A549 (cell line): ENCODE results near the gene PAGR1. TPM values are rescaled to one million over a fixed set of nuclear protein-coding genes. Genes with fewer than 3 reads are reported as not detected.
A peak's percentile ranks its signal among the peaks of the same experiment; 100 is the strongest.

Source experiments
- ATAC-seq, 2 experiments: fragments of 200-7000 bp in 1 of 2; fragments of >200 bp in 1 of 2; cut with Nextera tagmentation in 1 of 2; cut with Tn5 transposase in 1 of 2; 3 replicates each; pipeline versions ENCODE4 v1.8.0 to v1.9.1; 2018 to 2020; ENCODE audit warnings: mild to moderate bottlenecking in 1 of 2, moderate library complexity in 1 of 2
- CTCF ChIA-PET: fragments of 300-600 bp; sonication (Branson Sonifier 250); formaldehyde crosslinking; extraction: SDS; loops from one replicate; lab custom pipeline; 2021; ENCODE audit warnings: antibody characterized with exemption, inconsistent platforms; lab: Yijun Ruan, JAX
- POLR2A ChIA-PET: fragments of 350-600 bp; formaldehyde crosslinking; extraction: SDS; loops from one replicate; lab custom pipeline; 2021; ENCODE audit warnings: antibody characterized with exemption, inconsistent platforms; lab: Yijun Ruan, JAX
- DNase-seq, 2 experiments: peaks; one replicate each; pipeline versions ENCODE4 v3.0.0 to v3.0.0-alpha.2; 2011 to 2016; ENCODE audit warnings: low read depth in 1 of 2, low spot score in 1 of 2
- FAIRE-seq: peaks from 2 replicates; lab custom pipeline; 2011; peaks lifted over from hg19 to GRCh38; lab: Jason Lieb, UNC
- H3K27ac ChIP-seq, 2 experiments: fragments of >200 bp; sonication (Bioruptor Twin); formaldehyde crosslinking; 3 replicates each; pipeline ENCODE4 v1.5.1; 2016 to 2017
- H3K4me1 ChIP-seq: fragments of >200 bp; sonication (Bioruptor Twin); formaldehyde crosslinking; 3 replicates; pipeline ENCODE4 v1.6.1; 2016
- H3K4me2 ChIP-seq: fragments of >200 bp; sonication (Bioruptor Twin); formaldehyde crosslinking; 3 replicates; pipeline ENCODE4 v1.6.1; 2016
- H3K4me3 ChIP-seq: fragments of >200 bp; sonication (Bioruptor Twin); formaldehyde crosslinking; 3 replicates; pipeline ENCODE4 v1.5.1; 2016
- H3K9me3 ChIP-seq: fragments of >200 bp; sonication (Bioruptor Twin); formaldehyde crosslinking; 3 replicates; pipeline ENCODE4 v1.6.1; 2016
- ATOH8 ChIP-seq: fragments of 250-450 bp; sonication (Bioruptor Pico); IDR thresholded peaks from 2 replicates; pipeline ENCODE4 v1.5.0; 2020; ENCODE audit warnings: low read depth, mild to moderate bottlenecking, moderate library complexity
- BHLHE40 ChIP-seq: IDR thresholded peaks from 2 replicates; pipeline ENCODE4 v1.6.1; 2012; ENCODE audit warnings: low read depth, low read length, inconsistent platforms
- CBX8 ChIP-seq: fragments of 200-600 bp; sonication (generic); IDR thresholded peaks from 2 replicates; pipeline ENCODE4 v1.6.1; 2016
- CEBPB ChIP-seq, 2 experiments: fragments of >200 bp in 1 of 2; sonication (Bioruptor Twin) in 1 of 2; formaldehyde crosslinking in 1 of 2; IDR thresholded peaks; 2 replicates each; pipeline ENCODE4 v1.6.1; 2012 to 2016
- CHD2 ChIP-seq: fragments of 150-350 bp; IDR thresholded peaks from 2 replicates; pipeline ENCODE4 v1.6.1; 2014; ENCODE audit warnings: low read length; ENCODE audit not compliant: partially characterized antibody
- CHD4 ChIP-seq: fragments of 200-600 bp; sonication (generic); IDR thresholded peaks from 2 replicates; pipeline ENCODE4 v1.6.1; 2016; ENCODE audit warnings: antibody characterized with exemption, mild to moderate bottlenecking, borderline replicate concordance
- E2F6 ChIP-seq: IDR thresholded peaks from 2 replicates; pipeline ENCODE4 v1.6.1; 2012; ENCODE audit warnings: low read depth, borderline replicate concordance
- ELK1 ChIP-seq: fragments of 150-350 bp; IDR thresholded peaks from 2 replicates; pipeline ENCODE4 v1.6.1; 2014; ENCODE audit warnings: low read depth, mild to moderate bottlenecking, low read length
- EP300 ChIP-seq, 2 experiments: fragments of >200 bp; sonication (Bioruptor Twin); formaldehyde crosslinking; IDR thresholded peaks; 2 replicates in 1 of 2; 3 replicates in 1 of 2; pipeline ENCODE4 v1.6.1; 2016 to 2017
- FOSL2 ChIP-seq, 2 experiments: fragments of 450-650 bp in 1 of 2; fragments of >200 bp in 1 of 2; sonication (Bioruptor Twin) in 1 of 2; formaldehyde crosslinking; IDR thresholded peaks; 2 replicates each; pipeline versions ENCODE4 v1.5.0 to v1.6.1; 2016 to 2020; ENCODE audit warnings: mild to moderate bottlenecking in 1 of 2, moderate library complexity in 1 of 2
- HES2 ChIP-seq: fragments of >200 bp; sonication (Bioruptor Twin); formaldehyde crosslinking; IDR thresholded peaks from 2 replicates; pipeline ENCODE4 v1.6.1; 2016
- HEYL ChIP-seq: fragments of 250-450 bp; sonication (Bioruptor Pico); IDR thresholded peaks from 2 replicates; pipeline ENCODE4 v1.8.0; 2021; ENCODE audit warnings: mild to moderate bottlenecking, moderate library complexity
- HOXB5 ChIP-seq: fragments of 250-450 bp; sonication (Bioruptor Pico); IDR thresholded peaks from 2 replicates; pipeline ENCODE4 v1.5.0; 2020; ENCODE audit warnings: mild to moderate bottlenecking, moderate library complexity
- KDM1A ChIP-seq: fragments of 200-600 bp; sonication (generic); IDR thresholded peaks from 2 replicates; pipeline ENCODE4 v1.6.1; 2016; ENCODE audit warnings: low read depth, mild to moderate bottlenecking
- MAFK ChIP-seq: fragments of 450-650 bp; IDR thresholded peaks from 2 replicates; pipeline ENCODE4 v1.6.1; 2014; ENCODE audit not compliant: partially characterized antibody
- NPAS2 ChIP-seq: fragments of 250-450 bp; sonication (Bioruptor Pico); IDR thresholded peaks from 2 replicates; pipeline ENCODE4 v1.8.0; 2022; ENCODE audit warnings: mild to moderate bottlenecking, moderate library complexity, borderline replicate concordance
- PHF8 ChIP-seq: fragments of 200-600 bp; sonication (generic); IDR thresholded peaks from 2 replicates; pipeline ENCODE4 v1.6.1; 2016; ENCODE audit warnings: low read depth, mild to moderate bottlenecking, antibody characterized with exemption, moderate library complexity, borderline replicate concordance
- RARB ChIP-seq: fragments of 250-450 bp; sonication (Bioruptor Pico); IDR thresholded peaks from 2 replicates; pipeline ENCODE4 v1.8.0; 2021; ENCODE audit warnings: mild to moderate bottlenecking, moderate library complexity
- RCOR1 ChIP-seq: fragments of 150-350 bp; IDR thresholded peaks from 2 replicates; pipeline ENCODE4 v1.6.1; 2014; ENCODE audit warnings: antibody characterized with exemption, low read length, low read depth
- RFX5 ChIP-seq: fragments of 450-650 bp; IDR thresholded peaks from 2 replicates; pipeline ENCODE4 v1.7.1; 2014; ENCODE audit warnings: antibody characterized with exemption, mild to moderate bottlenecking, moderate library complexity
- RNF2 ChIP-seq: fragments of 200-600 bp; sonication (generic); IDR thresholded peaks from 2 replicates; pipeline ENCODE4 v1.6.1; 2016; ENCODE audit warnings: low read depth, mild to moderate bottlenecking, antibody characterized with exemption, moderate library complexity, borderline replicate concordance
- SREBF2 ChIP-seq: fragments of 450-650 bp; IDR thresholded peaks from 2 replicates; pipeline ENCODE4 v1.6.1; 2014; ENCODE audit warnings: mild to moderate bottlenecking, moderate library complexity
- TP53 ChIP-seq: fragments of 250-450 bp; sonication (Bioruptor Pico); IDR thresholded peaks from 2 replicates; pipeline ENCODE4 v1.5.0; 2021; ENCODE audit warnings: mild to moderate bottlenecking, moderate library complexity
- USF2 ChIP-seq: fragments of 450-650 bp; IDR thresholded peaks from 2 replicates; pipeline ENCODE4 v1.6.1; 2014; ENCODE audit warnings: antibody characterized with exemption
- ZC3H11A ChIP-seq: fragments of 450-650 bp; IDR thresholded peaks from 2 replicates; pipeline ENCODE4 v1.6.1; 2014; ENCODE audit warnings: antibody characterized with exemption, mild to moderate bottlenecking
- ZNF302 ChIP-seq: fragments of 250-450 bp; sonication (Bioruptor Pico); IDR thresholded peaks from 2 replicates; pipeline ENCODE4 v1.9.0; 2021; ENCODE audit warnings: inconsistent platforms, mild to moderate bottlenecking, moderate library complexity
- ZSCAN20 ChIP-seq: fragments of 250-450 bp; sonication (Bioruptor Pico); IDR thresholded peaks from 2 replicates; pipeline ENCODE4 v1.8.0; 2022; ENCODE audit warnings: mild to moderate bottlenecking, moderate library complexity
- WGBS: methylation state at CpG from one replicate; pipeline ENCODE4 v1.1.6; 2017; ENCODE audit errors: missing lambda C conversion rate; 5-methylcytosine and 5-hydroxymethylcytosine counted together
- polyA plus RNA-seq, 4 experiments: library from polyadenylated mRNA; depleted of rRNA in 3 of 4; stranded (reverse); fragments of >200 nt; fragmentation: RNase III in 1 of 4; extraction: RNeasy Plus Mini Kit Qiagen cat#74134 plus additional on column Dnase treatment in 1 of 4; gene quantifications; 2 replicates in 3 of 4; 3 replicates in 1 of 4; pipeline ENCODE4 v1.2.3, GENCODE V29; 2011 to 2017

The PAGR1 gene
- polyA plus RNA-seq, 2 of the 4 experiments (the other 2 are of a cell fraction): 26.7 to 44.5 TPM

GRCh38 chr16:29835926-29836325 lies 20.0 kb downstream of the PAGR1 start (continued):
- TF ChIP-seq ELK1 (no peak), RARB (CRISPR knock-in tag) (no peak), FOSL2 (IDR thresholded peaks at IDR 0.05) (no peak), FOSL2 (CRISPR knock-in tag; IDR thresholded peaks at IDR 0.05) (no peak), KDM1A (no peak), E2F6 (no peak), BHLHE40 (no peak), ZSCAN20 (CRISPR knock-in tag) (no peak)
- TF ChIP-seq, all 56 proteins: peak for 0

GRCh38 chr16:29836623-29837022 lies 20.7 kb downstream of the PAGR1 start:
- Histone ChIP-seq H3K27ac (no peak overlapping the region), H3K4me2 (no peak overlapping the region), H3K4me3 (no peak overlapping the region), H3K4me1 (peaks cover 16% of the 10 kb centered on the region), H3K9me3 (no peaks in the 10 kb centered on the region)
- TF ChIP-seq EP300 (IDR thresholded peaks at IDR 0.05) (no peak), MAFK (no peak), CHD2 (no peak), CHD4 (no peak), HEYL (CRISPR knock-in tag) (no peak), RCOR1 (no peak), RARB (CRISPR knock-in tag) (no peak), CBX8 (no peak), CEBPB (IDR thresholded peaks at IDR 0.05) (no peak), ZNF302 (CRISPR knock-in tag) (no peak), ZC3H11A (no peak), TP53 (no peak), RFX5 (no peak), RNF2 (no peak), PHF8 (no peak), E2F6 (no peak)
- ChIA-PET POLR2A (no interaction called here), CTCF (interaction anchor here (0.7 to 26.2 kb wide), 3 partner anchors 12 to 18 kb away, joined by 3 to 568 read pairs (median 53); partner anchors contain the start of genes MAZ, MVP, PAGR1 and PRRT2)
- FAIRE-seq (no peak), DNase-seq (no peak), ATAC-seq (0 out of 6 replicates have a peak, but pooled peaks have one; percentile 24 to 41)
- 94% methylated on average over 8 of the region's 15 CpGs for WGBS

GRCh38 chr16:29837841-29838240 lies 21.9 kb downstream of the PAGR1 start:
- Histone ChIP-seq H3K4me1 (peaks cover 16% of the 10 kb centered on the region), H3K27ac (no peak overlapping the region), H3K4me2 (no peak overlapping the region), H3K9me3 (no peaks in the 10 kb centered on the region)
- FAIRE-seq: no peak
- POLR2A ChIA-PET: no interaction called here
- TF ChIP-seq SREBF2 (no peak), HES2 (no peak), HEYL (CRISPR knock-in tag) (no peak), USF2 (no peak), NPAS2 (CRISPR knock-in tag) (no peak), ATOH8 (CRISPR knock-in tag) (no peak), HOXB5 (CRISPR knock-in tag) (no peak)
- TF ChIP-seq, all 56 proteins: peak for 0
- no peak for DNase-seq
- H3K4me3 ChIP-seq: no peak overlapping the region
- 89% methylated on average over 5 of the region's 5 CpGs for WGBS
- CTCF ChIA-PET: interaction anchor here (0.8 to 26.2 kb wide), 3 partner anchors 11 to 40 kb away, joined by 3 to 568 read pairs (median 53); partner anchors contain the start of genes MAZ, MVP, PAGR1 and PRRT2
- no peak for ATAC-seq
